Smooth muscle cell (in vitro differentiated cells): Measurements from ENCODE around the gene MAP4K5. TPM values are rescaled to one million over a fixed set of nuclear protein-coding genes. Genes with fewer than 3 reads are reported as not detected.

Experiments
- DNase-seq: peaks from one replicate; lab custom pipeline; 2025; ENCODE audit not compliant: unreplicated experiment; lab: John Stamatoyannopoulos, UW
- H2AFZ ChIP-seq: fragments of 200-600 bp; sonication (generic); 2 replicates; pipeline ENCODE4 v1.6.0; 2016; ENCODE audit warnings: antibody characterized with exemption, low read depth, mild to moderate bottlenecking
- H3F3A ChIP-seq: fragments of 200-600 bp; sonication (generic); 2 replicates; pipeline ENCODE4 v1.6.0; 2017; ENCODE audit warnings: antibody characterized with exemption, low read depth
- H3K27ac ChIP-seq: fragments of 200-600 bp; sonication (generic); 2 replicates; pipeline ENCODE4 v1.5.1; 2016; ENCODE audit warnings: low read depth, mild to moderate bottlenecking
- H3K27me3 ChIP-seq: fragments of 200-600 bp; sonication (generic); 2 replicates; pipeline ENCODE4 v1.6.1; 2016; ENCODE audit warnings: low read depth, mild to moderate bottlenecking
- H3K36me3 ChIP-seq: fragments of 200-600 bp; sonication (generic); 2 replicates; pipeline ENCODE4 v1.5.1; 2016; ENCODE audit warnings: low read depth
- H3K4me1 ChIP-seq: fragments of 200-600 bp; sonication (generic); 2 replicates; pipeline ENCODE4 v1.5.1; 2016; ENCODE audit warnings: low read depth
- H3K4me2 ChIP-seq: fragments of 200-600 bp; sonication (generic); 2 replicates; pipeline ENCODE4 v1.6.0; 2016; ENCODE audit warnings: mild to moderate bottlenecking
- H3K4me3 ChIP-seq: fragments of 200-600 bp; sonication (generic); 2 replicates; pipeline ENCODE4 v1.5.1; 2016; ENCODE audit warnings: mild to moderate bottlenecking
- H3K79me2 ChIP-seq: fragments of 200-600 bp; sonication (generic); 2 replicates; pipeline ENCODE4 v1.6.0; 2016; ENCODE audit warnings: low read depth, mild to moderate bottlenecking
- H3K9ac ChIP-seq: fragments of 200-600 bp; sonication (generic); 2 replicates; pipeline ENCODE4 v1.6.0; 2016; ENCODE audit warnings: low read depth
- H3K9me3 ChIP-seq: fragments of 200-600 bp; sonication (generic); replicated peaks from 2 replicates; pipeline ENCODE4 v1.5.1; 2016; ENCODE audit warnings: low read depth
- H4K20me1 ChIP-seq: fragments of 200-600 bp; sonication (generic); 2 replicates; pipeline ENCODE4 v1.6.0; 2016; ENCODE audit warnings: low read depth
- CTCF ChIP-seq: fragments of 200-600 bp; sonication (generic); IDR thresholded peaks from 2 replicates; pipeline ENCODE4 v1.5.1; 2017; ENCODE audit warnings: borderline replicate concordance, mild to moderate bottlenecking, antibody characterized with exemption; ENCODE audit not compliant: insufficient read depth, poor library complexity, severe bottlenecking
- WGBS: methylation state at CpG from one replicate; pipeline ENCODE4 v1.1.7; 2016; ENCODE audit warnings: low lambda C conversion rate; 5-methylcytosine and 5-hydroxymethylcytosine counted together
- polyA plus RNA-seq: library from polyadenylated mRNA; unstranded; fragments of >200 nt; fragmentation: Nextera tagmentation; extraction: Ambion mirVana; gene quantifications from 2 replicates; pipeline ENCODE4 v1.2.1, GENCODE V29; 2016
- total RNA-seq: library from RNA; depleted of rRNA; stranded (reverse); fragments of >200 nt; gene quantifications from 2 replicates; pipeline ENCODE4 v1.2.3, GENCODE V29; 2014

MAP4K5 gene
- total and polyA plus RNA-seq, 2 experiments from 2014 or later: 35.4 to 115 TPM

GRCh38 chr14:50452979-50453705, 79.2 kb downstream of the MAP4K5 start:
- H2AFZ ChIP-seq: no peak overlapping the region
- whole genome bisulfite sequencing: 61% methylated on average over 3 of the region's 3 CpGs
- H3K9me3 ChIP-seq: no peaks in the 10 kb centered on the region
- H3K4me1 ChIP-seq: no peaks in the 10 kb centered on the region
- H4K20me1 ChIP-seq: peaks cover 4% of the 10 kb centered on the region
- H3K36me3 ChIP-seq: peaks cover 39% of the 10 kb centered on the region
- TF ChIP-seq CTCF: no peak
- no peaks in the 10 kb centered on the region for H3K27me3 ChIP-seq
- H3K79me2 ChIP-seq: no peaks in the 10 kb centered on the region
- DNase-seq: no peak
- no peak overlapping the region for H3K4me3 ChIP-seq
- peaks cover 13% of the 10 kb centered on the region for H3F3A ChIP-seq
- peak overlapping the region; percentile 88 for H3K27ac ChIP-seq
- H3K4me2 ChIP-seq: no peak overlapping the region
- peak overlapping the region; percentile 43 for H3K9ac ChIP-seq

- no peak for TF ChIP-seq CTCF
- no peaks in the 10 kb centered on the region for H3K79me2 ChIP-seq
These were observed 80.1 kb downstream of the MAP4K5 start for GRCh38 chr14:50452296-50452695.

GRCh38 chr14:50451854-50452253, 80.5 kb downstream of the MAP4K5 start:
- H3K9me3 ChIP-seq: no peaks in the 10 kb centered on the region

More at GRCh38 chr14:50452296-50452695, 80.1 kb downstream of the MAP4K5 start:
- Histone ChIP-seq H3K36me3 (peaks cover 37% of the 10 kb centered on the region), H3K27ac (peak overlapping the region; percentile 88), H3K9ac (peak overlapping the region; percentile 43), H3K27me3 (no peaks in the 10 kb centered on the region), H3F3A (peaks cover 13% of the 10 kb centered on the region), H2AFZ (no peak overlapping the region), H3K4me1 (no peaks in the 10 kb centered on the region), H3K4me2 (no peak overlapping the region), H3K9me3 (no peaks in the 10 kb centered on the region), H3K4me3 (no peak overlapping the region), H4K20me1 (peaks cover 4% of the 10 kb centered on the region)
- 94% methylated on average over 1 of the region's 1 CpG for WGBS
- DNase-seq: no peak

More at GRCh38 chr14:50451854-50452253, 80.5 kb downstream of the MAP4K5 start:
- H3K36me3 ChIP-seq: peaks cover 32% of the 10 kb centered on the region
- no peak overlapping the region for H3K4me2 ChIP-seq
- no peaks in the 10 kb centered on the region for H3K27me3 ChIP-seq
- no peak overlapping the region for H3K27ac ChIP-seq
- no peak overlapping the region for H2AFZ ChIP-seq
- H3K9ac ChIP-seq: no peak overlapping the region
- no peak for TF ChIP-seq CTCF
- H3K4me3 ChIP-seq: no peak overlapping the region
- no peaks in the 10 kb centered on the region for H3K79me2 ChIP-seq
- no peaks in the 10 kb centered on the region for H3K4me1 ChIP-seq
- H4K20me1 ChIP-seq: peaks cover 4% of the 10 kb centered on the region
- H3F3A ChIP-seq: peaks cover 13% of the 10 kb centered on the region
- no peak for DNase-seq
- WGBS: 98% methylated on average over 6 of the region's 6 CpGs
